Activated B cell treated with CpG ODN at 0.5 μM for 24 hours (primary cell): ENCODE measurements around the gene SH3RF1. TPM values are rescaled to one million over a fixed set of nuclear protein-coding genes. Genes with fewer than 3 reads are reported as not detected.
"Not testable (repeated sequence)": the region's sequence is repeated elsewhere in the genome, so short reads cannot be mapped to it uniquely, and the experiment has no call there.

Experiments
- ATAC-seq: fragments of 200-7000 bp; cut with Tn5 transposase; one replicate; pipeline ENCODE4 v1.10.0; 2021; ENCODE audit warnings: low read depth, mild to moderate bottlenecking, moderate library complexity
- CTCF ChIA-PET: fragments of 350-600 bp; sonication (Branson Sonifier 250); formaldehyde crosslinking; loops from one replicate; lab custom pipeline; 2021; ENCODE audit warnings: antibody characterized with exemption; lab: Charles Lee
- POLR2A ChIA-PET: fragments of 350-600 bp; sonication (Branson Sonifier 250); formaldehyde crosslinking; loops from one replicate; lab custom pipeline; 2021; ENCODE audit warnings: antibody characterized with exemption; lab: Charles Lee
- DNase-seq: peaks from one replicate; pipeline ENCODE4 v3.0.0; 2022
- H3K27ac Mint-ChIP-seq: one replicate; pipeline ENCODE4 v1.8.0; 2020; ENCODE audit warnings: mixed read lengths
- H3K27me3 Mint-ChIP-seq: one replicate; pipeline ENCODE4 v1.8.0; 2021; ENCODE audit warnings: mixed read lengths
- H3K36me3 Mint-ChIP-seq: one replicate; pipeline ENCODE4 v1.8.0; 2021; ENCODE audit warnings: low read depth, mixed read lengths
- H3K4me1 Mint-ChIP-seq: one replicate; pipeline ENCODE4 v1.8.0; 2021; ENCODE audit warnings: mixed read lengths
- H3K4me3 Mint-ChIP-seq: one replicate; pipeline ENCODE4 v1.8.0; 2020; ENCODE audit warnings: mild to moderate bottlenecking, mixed read lengths
- H3K9me3 Mint-ChIP-seq: one replicate; pipeline ENCODE4 v1.8.0; 2020; ENCODE audit warnings: mixed read lengths
- CTCF ChIP-seq: fragments of 200-600 bp; IDR thresholded peaks from one replicate; pipeline ENCODE4 v1.8.0; 2022; ENCODE audit warnings: antibody characterized with exemption, mild to moderate bottlenecking
- intact Hi-C: fragments of 100-400 bp; cut with micrococcal nuclease; formaldehyde crosslinking; loops from one replicate; pipeline ENCODE4 v1.15.1; 2024
- total RNA-seq: library from RNA; stranded (reverse); gene quantifications from 2 replicates; pipeline ENCODE4 v1.2.3, GENCODE V29; 2022

SH3RF1 gene
- total RNA-seq, 1 donor from 2014 or later, result 7.1 TPM

GRCh38 chr4:169283114-169283509 is 12.4 kb upstream of the SH3RF1 start:
- POLR2A ChIA-PET, result no interaction called here
- no peak for TF ChIP-seq CTCF
- peaks cover 8% of the 10 kb centered on the region for H3K4me1 Mint-ChIP-seq
- CTCF ChIA-PET, result no interaction called here
- H3K36me3 Mint-ChIP-seq, result no peaks in the 10 kb centered on the region
- no peak overlapping the region for H3K4me3 Mint-ChIP-seq
- no peak for DNase-seq
- no peak for ATAC-seq
- H3K9me3 Mint-ChIP-seq, result peaks cover 4% of the 10 kb centered on the region
- H3K27me3 Mint-ChIP-seq, result no peaks in the 10 kb centered on the region
- H3K27ac Mint-ChIP-seq, result no peak overlapping the region
- intact Hi-C loops, result no loop called here

- no peak for TF ChIP-seq CTCF
- intact Hi-C loops, result no loop called here
- Mint-ChIP-seq H3K27ac (no peak overlapping the region), H3K27me3 (no peaks in the 10 kb centered on the region), H3K36me3 (no peaks in the 10 kb centered on the region), H3K9me3 (peaks cover under 1% of the 10 kb centered on the region), H3K4me1 (peaks cover 3% of the 10 kb centered on the region), H3K4me3 (no peak overlapping the region)
- ChIA-PET POLR2A (no interaction called here), CTCF (no interaction called here)
- no peak for ATAC-seq
- no peak for DNase-seq
These were observed 11.8 kb upstream of the SH3RF1 start for GRCh38 chr4:169282429-169283113.

GRCh38 chr4:169279108-169279507 is 8.4 kb upstream of the SH3RF1 start:
- ATAC-seq (no peak), DNase-seq (no peak)
- H3K4me3 Mint-ChIP-seq, result no peak overlapping the region
- H3K36me3 Mint-ChIP-seq, result no peaks in the 10 kb centered on the region
- H3K9me3 Mint-ChIP-seq, result no peaks in the 10 kb centered on the region
- no peak for TF ChIP-seq CTCF
- no peaks in the 10 kb centered on the region for H3K4me1 Mint-ChIP-seq
- H3K27me3 Mint-ChIP-seq, result no peaks in the 10 kb centered on the region
- CTCF ChIA-PET, result no interaction called here
- POLR2A ChIA-PET, result interaction anchor here (1.2 kb wide), 1 partner anchor 269 kb away, joined by 3 read pairs; the partner anchor contains the start of gene CBR4
- H3K27ac Mint-ChIP-seq, result no peak overlapping the region
- intact Hi-C loops, result loop anchor here (10.0 kb wide), 1 partner anchor 794 kb away; the partner anchor contains the start of gene DDX60L

GRCh38 chr4:169278624-169279023 is 7.9 kb upstream of the SH3RF1 start:
- no peak for TF ChIP-seq CTCF
- ChIA-PET CTCF (no interaction called here), POLR2A (interaction anchor here (1.2 kb wide), 1 partner anchor 269 kb away, joined by 3 read pairs; the partner anchor contains the start of gene CBR4)
- no peaks in the 10 kb centered on the region for H3K27me3 Mint-ChIP-seq
- no peaks in the 10 kb centered on the region for H3K36me3 Mint-ChIP-seq
- H3K4me3 Mint-ChIP-seq, result no peak overlapping the region
- no peaks in the 10 kb centered on the region for H3K9me3 Mint-ChIP-seq
- no peak overlapping the region for H3K27ac Mint-ChIP-seq
- DNase-seq (no peak), ATAC-seq (no peak)
- no peaks in the 10 kb centered on the region for H3K4me1 Mint-ChIP-seq
- intact Hi-C loops, result loop anchor here (10.0 kb wide), 1 partner anchor 794 kb away; the partner anchor contains the start of gene DDX60L

GRCh38 chr4:169277838-169278237 is 7.1 kb upstream of the SH3RF1 start:
- H3K27ac Mint-ChIP-seq, ATAC-seq, H3K9me3 Mint-ChIP-seq, CTCF ChIA-PET, H3K4me1 Mint-ChIP-seq, H3K27me3 Mint-ChIP-seq, H3K36me3 Mint-ChIP-seq, H3K4me3 Mint-ChIP-seq, DNase-seq, POLR2A ChIA-PET: not testable (repeated sequence)
- intact Hi-C loops, result loop anchor here (10.0 kb wide), 1 partner anchor 793 kb away; the partner anchor contains the start of gene DDX60L
